ENCODE results near the gene METTL26. TPM values are rescaled to one million over a fixed set of nuclear protein-coding genes. Genes with fewer than 3 reads are reported as not detected.

The METTL26 gene
- total RNA-seq, 1 donor from 2014 or later: 75.3 TPM

DNA sequence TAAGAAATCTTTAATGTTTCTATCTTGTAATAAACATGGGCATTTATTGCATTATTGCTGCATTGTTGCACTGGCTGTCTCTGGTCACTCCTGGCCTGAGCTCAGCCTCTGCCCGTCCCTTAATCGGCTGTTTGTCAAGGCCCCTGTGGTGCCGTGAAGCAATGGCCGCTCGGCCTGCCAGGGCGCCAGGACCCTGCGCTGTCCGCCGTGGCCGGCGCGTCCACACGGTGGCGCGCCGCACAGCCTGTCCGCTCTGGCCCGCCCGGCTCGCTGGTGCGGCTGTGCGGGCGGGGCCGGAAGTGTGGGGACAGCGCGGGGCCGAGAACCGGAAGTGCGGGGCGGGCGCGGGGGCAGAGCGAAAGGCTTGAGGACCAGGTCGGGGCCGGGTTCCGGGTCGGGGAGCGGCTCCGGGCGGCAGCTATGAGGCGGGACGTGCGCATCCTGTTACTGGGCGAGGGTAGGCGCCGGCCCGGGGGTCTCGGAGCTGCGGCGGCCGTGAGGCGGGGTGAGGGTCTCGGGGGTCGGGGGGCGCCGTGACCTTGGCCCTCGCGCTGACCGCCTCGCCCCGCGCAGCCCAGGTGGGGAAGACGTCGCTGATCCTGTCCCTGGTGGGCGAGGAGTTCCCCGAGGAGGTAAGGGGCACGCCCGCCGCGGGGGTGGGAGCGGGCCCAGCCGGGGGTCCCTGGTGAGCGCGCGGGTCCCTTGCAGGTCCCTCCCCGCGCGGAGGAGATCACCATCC, 31.8 kb upstream of the METTL26 start, which contains the start of gene RHOT2:
Gene RHOT2, plus strand, starts transcription at position 353 of the 739 bp plus-strand sequence. Its CDS starts 68 bp downstream, at position 421.
- peak; percentile 90 for DNase-seq (ENCODE audit: low read depth, low spot score)
- Mint-ChIP-seq H3K4me1 (peaks cover 4% of the 10 kb centered on the region), H3K4me3 (peak within 1 kb of the TSS; percentile 84), H3K36me3 (ENCODE audit: low read depth) (no peaks in the 10 kb centered on the region), H3K27ac (ENCODE audit: unreplicated experiment) (peak within 1 kb of the TSS; percentile 95), H3K9me3 (no peaks in the 10 kb centered on the region), H3K27me3 (ENCODE audit: low read depth) (no peaks in the 10 kb centered on the region)
- TF ChIP-seq, protein P1, sequence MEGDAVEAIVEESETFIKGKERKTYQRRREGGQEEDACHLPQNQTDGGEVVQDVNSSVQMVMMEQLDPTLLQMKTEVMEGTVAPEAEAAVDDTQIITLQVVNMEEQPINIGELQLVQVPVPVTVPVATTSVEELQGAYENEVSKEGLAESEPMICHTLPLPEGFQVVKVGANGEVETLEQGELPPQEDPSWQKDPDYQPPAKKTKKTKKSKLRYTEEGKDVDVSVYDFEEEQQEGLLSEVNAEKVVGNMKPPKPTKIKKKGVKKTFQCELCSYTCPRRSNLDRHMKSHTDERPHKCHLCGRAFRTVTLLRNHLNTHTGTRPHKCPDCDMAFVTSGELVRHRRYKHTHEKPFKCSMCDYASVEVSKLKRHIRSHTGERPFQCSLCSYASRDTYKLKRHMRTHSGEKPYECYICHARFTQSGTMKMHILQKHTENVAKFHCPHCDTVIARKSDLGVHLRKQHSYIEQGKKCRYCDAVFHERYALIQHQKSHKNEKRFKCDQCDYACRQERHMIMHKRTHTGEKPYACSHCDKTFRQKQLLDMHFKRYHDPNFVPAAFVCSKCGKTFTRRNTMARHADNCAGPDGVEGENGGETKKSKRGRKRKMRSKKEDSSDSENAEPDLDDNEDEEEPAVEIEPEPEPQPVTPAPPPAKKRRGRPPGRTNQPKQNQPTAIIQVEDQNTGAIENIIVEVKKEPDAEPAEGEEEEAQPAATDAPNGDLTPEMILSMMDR (conservative IDR thresholded peaks at IDR 0.05): peak; percentile 84

DNA sequence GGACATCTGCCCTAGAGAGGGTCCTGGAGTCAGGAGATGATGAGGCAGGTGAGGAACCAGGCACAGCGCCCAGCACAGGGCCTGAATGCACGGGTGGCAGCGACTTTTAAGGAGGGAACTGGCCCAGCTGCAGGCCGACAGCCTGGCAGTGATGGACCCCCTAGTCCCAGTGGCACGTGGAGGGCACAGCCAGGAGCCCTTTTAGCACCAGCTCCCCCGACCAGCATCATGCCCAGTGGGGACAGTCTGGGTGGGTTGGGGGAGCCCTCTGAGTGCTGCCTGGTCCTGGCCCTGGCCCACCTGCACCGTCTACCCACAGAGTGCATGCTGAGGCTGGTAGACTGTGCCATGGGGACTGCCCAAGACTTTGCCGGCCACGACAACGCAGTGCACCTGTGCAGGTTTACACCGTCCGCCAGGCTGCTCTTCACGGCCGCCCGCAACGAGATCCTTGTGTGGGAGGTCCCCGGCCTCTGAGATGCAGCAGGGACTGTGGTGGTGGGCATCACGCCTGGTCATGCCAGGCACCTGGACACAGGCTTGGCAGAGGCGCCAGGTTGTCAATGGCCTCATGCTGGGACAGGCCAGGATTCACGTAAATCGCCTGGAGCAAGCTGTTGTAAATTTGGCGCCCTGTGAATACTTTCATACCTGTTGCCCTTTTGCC, 31.1 kb upstream of the METTL26 start:
- Mint-ChIP-seq H3K9me3 (no peaks in the 10 kb centered on the region), H3K36me3 (ENCODE audit: low read depth) (no peaks in the 10 kb centered on the region), H3K4me3 (peak overlapping the region; percentile 54), H3K4me1 (peaks cover 4% of the 10 kb centered on the region), H3K27me3 (ENCODE audit: low read depth) (no peaks in the 10 kb centered on the region), H3K27ac (ENCODE audit: unreplicated experiment) (peak overlapping the region; percentile 95)
- DNase-seq (ENCODE audit: low read depth, low spot score): no peak
- TF ChIP-seq, protein P1 (conservative IDR thresholded peaks at IDR 0.05): no peak

DNA sequence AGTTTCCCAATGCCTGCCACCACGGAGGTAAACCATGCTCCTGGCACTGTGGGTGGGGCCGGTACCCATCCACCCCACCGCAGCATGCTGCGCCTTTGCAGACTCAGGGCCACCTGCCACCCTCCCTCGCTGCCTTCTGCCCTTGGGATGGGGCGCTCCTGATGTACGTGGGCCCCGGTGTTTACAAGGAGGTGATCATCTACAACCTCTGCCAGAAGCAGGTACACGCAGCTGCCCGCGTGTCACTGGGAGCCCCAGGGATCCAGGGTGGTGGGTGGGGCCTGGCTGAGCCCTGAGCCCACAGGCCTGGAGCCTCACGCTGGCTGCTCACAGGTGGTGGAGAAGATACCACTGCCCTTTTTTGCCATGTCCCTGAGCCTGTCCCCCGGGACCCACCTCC, 30.5 kb upstream of the METTL26 start:
- no peak for DNase-seq (ENCODE audit: low read depth, low spot score)
- no peaks in the 10 kb centered on the region for H3K36me3 Mint-ChIP-seq (ENCODE audit: low read depth)
- no peak overlapping the region for H3K27ac Mint-ChIP-seq (ENCODE audit: unreplicated experiment)
- H3K27me3 Mint-ChIP-seq (ENCODE audit: low read depth): no peaks in the 10 kb centered on the region
- H3K9me3 Mint-ChIP-seq: no peaks in the 10 kb centered on the region
- TF ChIP-seq, protein P1 (conservative IDR thresholded peaks at IDR 0.05): no peak
- H3K4me1 Mint-ChIP-seq: peaks cover 4% of the 10 kb centered on the region
- H3K4me3 Mint-ChIP-seq: no peak overlapping the region

DNA sequence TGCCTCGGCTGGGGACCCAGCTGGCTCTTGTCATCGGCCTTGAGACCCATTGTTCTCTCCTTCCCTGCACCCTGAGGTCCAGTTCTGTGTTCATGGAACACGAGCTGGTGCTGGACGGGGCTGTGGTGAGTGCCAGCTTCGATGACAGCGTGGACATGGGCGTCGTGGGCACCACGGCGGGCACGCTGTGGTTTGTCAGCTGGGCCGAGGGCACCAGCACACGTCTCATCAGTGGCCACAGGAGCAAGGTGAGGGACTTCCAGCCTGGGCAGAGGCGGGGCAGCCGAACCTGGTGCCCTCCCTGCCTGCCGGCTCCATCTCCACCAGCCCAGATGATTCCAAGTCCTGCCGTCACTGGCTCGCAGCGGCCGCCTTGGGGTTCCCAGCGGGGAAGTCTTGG, 26.5 kb upstream of the METTL26 start:
- Mint-ChIP-seq H3K27me3 (ENCODE audit: low read depth) (no peaks in the 10 kb centered on the region), H3K9me3 (no peaks in the 10 kb centered on the region), H3K36me3 (ENCODE audit: low read depth) (no peaks in the 10 kb centered on the region), H3K4me3 (no peak overlapping the region), H3K27ac (ENCODE audit: unreplicated experiment) (no peak overlapping the region), H3K4me1 (peaks cover 7% of the 10 kb centered on the region)
- TF ChIP-seq, protein P1 (conservative IDR thresholded peaks at IDR 0.05): no peak
- no peak for DNase-seq (ENCODE audit: low read depth, low spot score)

DNA sequence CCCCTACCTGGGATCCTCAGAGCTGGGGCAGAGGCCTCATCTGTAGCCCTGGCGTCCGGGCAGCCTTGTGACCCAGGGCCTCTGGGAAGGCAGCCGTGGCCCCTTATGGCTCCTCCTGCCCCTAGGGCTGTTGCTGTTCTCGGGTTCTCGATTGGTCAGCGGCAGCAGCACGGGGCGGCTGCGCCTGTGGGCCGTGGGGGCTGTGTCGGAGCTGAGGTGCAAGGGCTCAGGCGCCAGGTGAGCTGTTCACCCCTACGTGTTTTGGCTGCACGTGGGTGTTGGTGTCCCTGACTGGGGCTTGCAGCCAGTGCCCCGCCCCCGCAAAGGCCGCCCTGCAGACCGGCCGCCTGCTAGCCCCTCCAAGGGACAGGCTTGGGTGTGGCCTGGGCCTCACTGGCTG, 26.0 kb upstream of the METTL26 start:
- Mint-ChIP-seq H3K9me3 (no peaks in the 10 kb centered on the region), H3K4me3 (no peak overlapping the region), H3K27me3 (ENCODE audit: low read depth) (no peaks in the 10 kb centered on the region), H3K36me3 (ENCODE audit: low read depth) (no peaks in the 10 kb centered on the region), H3K27ac (ENCODE audit: unreplicated experiment) (no peak overlapping the region), H3K4me1 (peaks cover 6% of the 10 kb centered on the region)
- no peak for DNase-seq (ENCODE audit: low read depth, low spot score)
- TF ChIP-seq, protein P1 (conservative IDR thresholded peaks at IDR 0.05): no peak
